HCT116 (cell line): ENCODE data around the gene LMBRD2. TPM values are rescaled to one million over a fixed set of nuclear protein-coding genes. Genes with fewer than 3 reads are reported as not detected.
A peak's percentile ranks its signal among the peaks of the same experiment; 100 is the strongest.

Source experiments
- ATAC-seq: fragments of 200-7000 bp; cut with Tn5 transposase; 2 replicates; pipeline ENCODE4 v1.9.1; 2020; ENCODE audit warnings: mild to moderate bottlenecking, moderate library complexity
- BruUV-seq: library from RNA; stranded (reverse); fragments of 400-500 nt; replicated peaks from 2 replicates; lab custom pipeline; 2021; lab: Mats Ljungman, UMichigan
- CTCF ChIA-PET: fragments of 300-600 bp; sonication (Branson Sonifier 250); formaldehyde crosslinking; loops from one replicate; lab custom pipeline; 2021; ENCODE audit warnings: antibody characterized with exemption; lab: Charles Lee
- POLR2A ChIA-PET: fragments of 300-600, 350-600 bp; sonication (Branson Sonifier 250); formaldehyde crosslinking; loops from one replicate; lab custom pipeline; 2021; ENCODE audit warnings: antibody characterized with exemption; lab: Charles Lee
- RAD21 ChIA-PET, 2 experiments: fragments of 300-600 bp; sonication (Branson Sonifier 250); formaldehyde crosslinking; loops; one replicate each; lab custom pipeline; 2023; ENCODE audit warnings: low total read pairs in 2 of 2; ENCODE audit not compliant: uncharacterized antibody in 2 of 2, unreplicated experiment in 2 of 2, low non-redundant PET in 1 of 2; lab: Charles Lee
- DNase-seq: peaks from one replicate; pipeline ENCODE4 v3.0.0-alpha.2; 2010; ENCODE audit warnings: low read depth, low spot score
- H2AFZ ChIP-seq: fragments of 200-600 bp; shearing (Covaris generic), sonication (generic); 2 replicates; pipeline ENCODE4 v1.6.1; 2017; ENCODE audit warnings: low read depth, mixed run types, mixed read lengths, antibody characterized with exemption, low read length; ENCODE audit not compliant: poor library complexity, severe bottlenecking
- H3K27ac ChIP-seq: 2 replicates; pipeline ENCODE4 v1.5.1; 2012; ENCODE audit warnings: low read depth, low read length
- H3K27me3 ChIP-seq: fragments of 200-600 bp; sonication (generic); 2 replicates; pipeline ENCODE4 v1.6.1; 2016; ENCODE audit warnings: mixed run types, low read length, mixed read lengths; ENCODE audit not compliant: insufficient read depth
- H3K36me3 ChIP-seq, 2 experiments: fragments of 200-500 bp in 1 of 2; fragments of 200-600 bp in 1 of 2; sonication (Bioruptor generic) in 1 of 2; sonication (generic) in 1 of 2; 2 replicates each; pipeline versions ENCODE4 v1.5.1 to v1.6.1; 2014 to 2016; ENCODE audit warnings: low read length in 2 of 2, inconsistent platforms in 1 of 2, mixed read lengths in 1 of 2, mixed run types in 1 of 2; ENCODE audit not compliant: insufficient read depth in 2 of 2, control insufficient read depth in 1 of 2
- H3K4me1 ChIP-seq, 2 experiments: fragments of 200-600 bp in 1 of 2; sonication (generic) in 1 of 2; 2 replicates each; pipeline versions ENCODE4 v1.5.1 to v1.6.1; 2012 to 2017; ENCODE audit warnings: low read length in 2 of 2, inconsistent platforms in 1 of 2, mild to moderate bottlenecking in 1 of 2, mixed read lengths in 1 of 2, mixed run types in 1 of 2, moderate library complexity in 1 of 2; ENCODE audit not compliant: insufficient read depth in 2 of 2, control insufficient read depth in 1 of 2
- H3K4me2 ChIP-seq: fragments of 200-600 bp; sonication (generic); 2 replicates; pipeline ENCODE4 v1.6.1; 2017; ENCODE audit warnings: mixed run types, low read length, mixed read lengths
- H3K4me3 ChIP-seq, 2 experiments: fragments of 200-600 bp in 1 of 2; sonication (generic) in 1 of 2; replicated peaks in 1 of 2; 2 replicates each; pipeline ENCODE4 v1.5.1; 2011 to 2016; ENCODE audit warnings: low read length in 2 of 2, control low read depth in 1 of 2, low read depth in 1 of 2, mild to moderate bottlenecking in 1 of 2, mixed read lengths in 1 of 2, mixed run types in 1 of 2
- H3K79me2 ChIP-seq: fragments of 200-600 bp; sonication (generic); 2 replicates; pipeline ENCODE4 v1.6.1; 2017; ENCODE audit warnings: mild to moderate bottlenecking, mixed run types, low read length, moderate library complexity, mixed read lengths; ENCODE audit not compliant: insufficient read depth
- H3K9ac ChIP-seq: fragments of 200-600 bp; sonication (generic); 2 replicates; pipeline ENCODE4 v1.6.1; 2016; ENCODE audit warnings: low read length, mixed read lengths
- H3K9me2 ChIP-seq: fragments of 200-600 bp; sonication (generic), shearing (Covaris generic); 2 replicates; pipeline ENCODE4 v1.6.1; 2017; ENCODE audit warnings: mixed run types, mild to moderate bottlenecking, moderate library complexity; ENCODE audit not compliant: insufficient read depth
- H3K9me3 ChIP-seq, 2 experiments: fragments of 200-500 bp in 1 of 2; fragments of 200-600 bp in 1 of 2; sonication (Bioruptor generic) in 1 of 2; sonication (generic) in 1 of 2; 2 replicates each; pipeline ENCODE4 v1.6.1; 2014 to 2017; ENCODE audit warnings: low read length in 2 of 2, mixed read lengths in 2 of 2, inconsistent platforms in 1 of 2, low read depth in 1 of 2, mild to moderate bottlenecking in 1 of 2, mixed run types in 1 of 2, moderate library complexity in 1 of 2; ENCODE audit not compliant: control insufficient read depth in 1 of 2, insufficient read depth in 1 of 2
- H4K20me1 ChIP-seq: fragments of 200-600 bp; sonication (generic), shearing (Covaris generic); 2 replicates; pipeline ENCODE4 v1.6.1; 2017; ENCODE audit warnings: mixed run types, mild to moderate bottlenecking, moderate library complexity; ENCODE audit not compliant: insufficient read depth
- CTCF ChIP-seq, 3 experiments: fragments of 200-600 bp in 1 of 3; sonication (generic) in 1 of 3; IDR thresholded peaks in 2 of 3; conservative IDR thresholded peaks in 1 of 3; 2 replicates each; pipeline ENCODE4 v1.5.1; 2012 to 2017; ENCODE audit warnings: low read depth in 2 of 3, low read length in 2 of 3, antibody characterized with exemption in 1 of 3, borderline replicate concordance in 1 of 3, control low read depth in 1 of 3, mild to moderate bottlenecking in 1 of 3, mixed read lengths in 1 of 3, mixed run types in 1 of 3, moderate library complexity in 1 of 3; ENCODE audit not compliant: insufficient read depth in 1 of 3
- ELF1 ChIP-seq: IDR thresholded peaks from 2 replicates; pipeline ENCODE4 v1.6.1; 2012; ENCODE audit warnings: low read depth, borderline replicate concordance
- EZH2phosphoT487 ChIP-seq: fragments of 200-600 bp; IDR thresholded peaks from 2 replicates; pipeline ENCODE4 v1.6.1; 2018; ENCODE audit warnings: antibody characterized with exemption, borderline replicate concordance
- RAD21 ChIP-seq: IDR thresholded peaks from 2 replicates; pipeline ENCODE4 v1.6.1; 2012; ENCODE audit warnings: low read depth, mild to moderate bottlenecking
- SRF ChIP-seq: IDR thresholded peaks from 2 replicates; pipeline ENCODE4 v1.6.1; 2012; ENCODE audit warnings: low read depth
- intact Hi-C: fragments of 100-400 bp; cut with micrococcal nuclease; formaldehyde crosslinking; loops from 2 replicates; pipeline ENCODE4 v1.10.0; 2022
- total RNA-seq: library from RNA; stranded (reverse); gene quantifications from one replicate; pipeline ENCODE4 v1.2.1, GENCODE V29; 2021; ENCODE audit not compliant: unreplicated experiment

Gene LMBRD2
- total RNA-seq, 1 experiment from 2014 or later = 1.1 TPM

DNA sequence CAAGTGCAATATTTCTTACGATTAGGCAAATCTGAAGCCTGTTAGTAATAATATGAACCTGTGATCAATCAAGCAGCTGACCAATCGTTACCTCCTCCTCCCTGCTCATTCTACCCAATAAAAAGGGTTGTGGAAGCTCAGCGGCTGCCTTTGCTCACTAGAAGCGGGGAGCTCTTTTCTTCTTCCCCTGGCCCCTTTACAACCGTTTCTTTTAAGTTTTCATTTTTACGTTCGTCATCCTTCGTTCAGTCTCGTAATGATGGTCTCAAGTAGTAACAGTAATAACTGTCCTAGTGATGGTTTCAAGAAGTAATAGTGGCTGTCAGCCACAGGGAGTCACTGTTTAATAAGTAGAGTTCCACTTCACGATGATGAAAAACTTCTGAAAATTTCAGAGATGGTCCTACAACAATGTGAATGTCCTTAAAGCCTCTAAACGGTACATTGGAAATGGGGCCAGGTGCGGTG lies 91.2 kb downstream of the LMBRD2 start:
- intact Hi-C loops = loop anchor here (5.0 kb wide), 1 partner anchor 447 kb away; no protein-coding TSS in a partner anchor
- H3K27me3 ChIP-seq = peaks cover 20% of the 10 kb centered on the region
- H3K36me3 ChIP-seq = no peaks in the 10 kb centered on the region
- peak; percentile 75 for ATAC-seq
- no peak overlapping the region for H3K4me2 ChIP-seq
- ChIA-PET CTCF (no interaction called here), RAD21 (no interaction called here), POLR2A (no interaction called here)
- H3K4me1 ChIP-seq = no peaks in the 10 kb centered on the region
- DNase-seq = peak; percentile 16
- no peak overlapping the region for H3K4me3 ChIP-seq
- H4K20me1 ChIP-seq = no peaks in the 10 kb centered on the region
- H3K79me2 ChIP-seq = no peaks in the 10 kb centered on the region
- no peaks in the 10 kb centered on the region for H3K9me3 ChIP-seq
- no peak overlapping the region for H2AFZ ChIP-seq
- H3K27ac ChIP-seq = no peak overlapping the region
- BruUV-seq = no TSS peak
- no peak overlapping the region for H3K9ac ChIP-seq
- no peak for TF ChIP-seq ELF1
- TF ChIP-seq RAD21 = peak; percentile 51
- TF ChIP-seq CTCF (IDR thresholded peaks at IDR 0.05 in 2 of 3, conservative IDR thresholded peaks at IDR 0.05 in 1 of 3; ENCODE audit: borderline replicate concordance in 1 of 3, insufficient read depth in 1 of 3, low read depth in 2 of 3, low read length in 2 of 3) = peak; percentile 16 to 60 (median 33); a peak in 3 of 6 replicates
- TF ChIP-seq, all 23 proteins: peak for 2
- no peaks in the 10 kb centered on the region for H3K9me2 ChIP-seq

GRCh38 chr5:36059571-36060419 lies 91.9 kb downstream of the LMBRD2 start:
- ATAC-seq (no peak), DNase-seq (no peak)
- peaks cover 20% of the 10 kb centered on the region for H3K27me3 ChIP-seq
- no peaks in the 10 kb centered on the region for H3K4me1 ChIP-seq
- H3K27ac ChIP-seq = no peak overlapping the region
- TF ChIP-seq SRF (no peak), EZH2phosphoT487 (no peak)
- no peak overlapping the region for H3K4me2 ChIP-seq
- H4K20me1 ChIP-seq = no peaks in the 10 kb centered on the region
- BruUV-seq = no TSS peak
- ChIA-PET POLR2A (no interaction called here), RAD21 (no interaction called here), CTCF (interaction anchor here (1.4 kb wide), 1 partner anchor 19 kb away, joined by 3 read pairs; no protein-coding TSS in a partner anchor)
- no peak overlapping the region for H3K4me3 ChIP-seq
- no peaks in the 10 kb centered on the region for H3K79me2 ChIP-seq
- H3K9me3 ChIP-seq = no peaks in the 10 kb centered on the region
- H3K9me2 ChIP-seq = no peaks in the 10 kb centered on the region
- intact Hi-C loops = loop anchor here (5.0 kb wide), 1 partner anchor 448 kb away; no protein-coding TSS in a partner anchor
- no peak overlapping the region for H2AFZ ChIP-seq
- H3K36me3 ChIP-seq = no peaks in the 10 kb centered on the region
- no peak overlapping the region for H3K9ac ChIP-seq
